Upper lobe of left lung (tissue), 6 donors: ENCODE measurements around the gene PARP16. TPM values are rescaled to one million over a fixed set of nuclear protein-coding genes. Genes with fewer than 3 reads are reported as not detected.

Experiments
- ATAC-seq, 2 donors: fragments of 200-7000 bp; cut with Tn5 transposase; one replicate each; pipeline ENCODE4 v1.9.1; 2022; ENCODE audit warnings: mild to moderate bottlenecking in 2 of 2, moderate library complexity in 2 of 2; ENCODE audit not compliant: low FRiP score in 2 of 2
- DNase-seq, 2 donors: peaks; one replicate each; pipeline ENCODE4 v3.0.0-alpha.2; 2019 to 2020
- H3K27ac ChIP-seq, 4 donors: fragments of 200-600 bp; sonication (generic); one replicate each; pipeline ENCODE4 v1.5.1; 2016 to 2019
- H3K27me3 ChIP-seq, 4 donors: fragments of 200-600 bp; sonication (generic); one replicate each; pipeline ENCODE4 v1.5.1; 2017 to 2019
- H3K36me3 ChIP-seq, 4 donors: fragments of 200-600 bp; sonication (generic); one replicate each; pipeline ENCODE4 v1.5.1; 2016 to 2019
- H3K4me1 ChIP-seq, 4 donors: fragments of 200-600 bp; sonication (generic); one replicate each; pipeline ENCODE4 v1.5.1; 2018 to 2019
- H3K4me3 ChIP-seq, 4 donors: fragments of 200-600 bp; sonication (generic); one replicate each; pipeline ENCODE4 v1.5.1; 2017 to 2019; ENCODE audit warnings: mild to moderate bottlenecking in 2 of 4, moderate library complexity in 1 of 4
- H3K9me3 ChIP-seq, 4 donors: fragments of 200-600 bp; sonication (generic); one replicate each; pipeline ENCODE4 v1.5.1; 2018 to 2019
- CTCF ChIP-seq, 6 experiments: fragments of 450-650 bp in 4 of 6; fragments of 200-600 bp in 2 of 6; sonication (generic) in 2 of 6; IDR thresholded peaks; one replicate each; pipeline ENCODE4 v1.5.1; 2016 to 2019; ENCODE audit warnings: antibody characterized with exemption in 6 of 6
- EP300 ChIP-seq, 4 donors: sonication (generic); formaldehyde crosslinking; IDR thresholded peaks; one replicate each; pipeline ENCODE4 v1.5.1; 2017; ENCODE audit warnings: antibody characterized with exemption in 4 of 4, control low read depth in 2 of 4
- POLR2A ChIP-seq, 4 donors: fragments of 450-650 bp; IDR thresholded peaks; one replicate each; pipeline ENCODE4 v1.5.1; 2016 to 2017; ENCODE audit warnings: antibody characterized with exemption in 4 of 4, mild to moderate bottlenecking in 2 of 4
- POLR2AphosphoS5 ChIP-seq, 2 donors: sonication (generic); formaldehyde crosslinking; IDR thresholded peaks; one replicate each; pipeline ENCODE4 v1.5.1; 2017; ENCODE audit warnings: antibody characterized with exemption in 2 of 2
- WGBS, 2 donors: methylation state at CpG; one replicate each; pipeline ENCODE4 v1.1.5; 2017 to 2018; 5-methylcytosine and 5-hydroxymethylcytosine counted together
- total RNA-seq, 6 donors: library from RNA; depleted of rRNA in 4 of 6; stranded (reverse); fragments of >200 nt in 4 of 6; gene quantifications; one replicate each; pipeline versions ENCODE4 v1.1.0 to v1.2.1, GENCODE V29; 2016 to 2021
- donor health status: DM: no; HTN: no; CAD: no; lungs with moderate emphysema.
- donor health status: DM: no; HTN: yes; CAD: no; lungs with severe emphysema.

Gene PARP16
- total RNA-seq, 6 donors from 2014 or later = 6.3 to 20.6 (median 7.9) TPM

DNA sequence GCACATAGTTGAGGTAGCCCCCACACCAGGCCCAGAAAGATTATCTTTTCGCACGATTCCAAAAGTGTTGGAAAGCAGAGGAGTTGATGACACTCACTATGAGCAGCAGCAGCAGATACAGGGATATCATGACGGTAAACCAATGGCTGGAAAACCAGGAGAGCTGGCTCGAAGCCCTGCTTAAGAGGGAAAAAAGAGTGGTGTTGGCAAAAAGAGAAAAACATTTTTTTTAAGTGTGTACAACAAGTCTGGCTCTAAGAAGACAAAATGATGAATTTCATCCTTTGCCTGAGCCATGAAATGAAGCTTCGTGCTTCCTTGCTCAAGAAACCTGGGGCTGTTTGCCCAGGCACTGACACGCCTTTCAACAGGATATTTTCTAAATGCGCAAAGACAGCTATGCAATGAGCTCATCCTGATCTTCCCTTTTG is 27.3 kb downstream of the PARP16 start:
- Histone ChIP-seq H3K4me1 (peaks cover 0 to 7% (median 6%) of the 10 kb centered on the region in 4 donors), H3K27me3 (no peaks in the 10 kb centered on the region), H3K27ac (peak overlapping the region in 3 of 4 donors; percentile 10 to 66 (median 28)), H3K4me3 (no peak overlapping the region), H3K9me3 (no peaks in the 10 kb centered on the region), H3K36me3 (peaks cover 8 to 50% (median 20%) of the 10 kb centered on the region in 4 donors)
- 76 to 83% methylated on average over 7 of the region's 7 CpGs for WGBS, 2 donors
- ATAC-seq (peak in 1 of 2 donors; percentile 80), DNase-seq (no peak)
- TF ChIP-seq POLR2A (IDR thresholded peaks at IDR 0.05) = no peak
- no peak for TF ChIP-seq CTCF (IDR thresholded peaks at IDR 0.05)
- TF ChIP-seq POLR2AphosphoS5 (IDR thresholded peaks at IDR 0.05) = no peak

DNA sequence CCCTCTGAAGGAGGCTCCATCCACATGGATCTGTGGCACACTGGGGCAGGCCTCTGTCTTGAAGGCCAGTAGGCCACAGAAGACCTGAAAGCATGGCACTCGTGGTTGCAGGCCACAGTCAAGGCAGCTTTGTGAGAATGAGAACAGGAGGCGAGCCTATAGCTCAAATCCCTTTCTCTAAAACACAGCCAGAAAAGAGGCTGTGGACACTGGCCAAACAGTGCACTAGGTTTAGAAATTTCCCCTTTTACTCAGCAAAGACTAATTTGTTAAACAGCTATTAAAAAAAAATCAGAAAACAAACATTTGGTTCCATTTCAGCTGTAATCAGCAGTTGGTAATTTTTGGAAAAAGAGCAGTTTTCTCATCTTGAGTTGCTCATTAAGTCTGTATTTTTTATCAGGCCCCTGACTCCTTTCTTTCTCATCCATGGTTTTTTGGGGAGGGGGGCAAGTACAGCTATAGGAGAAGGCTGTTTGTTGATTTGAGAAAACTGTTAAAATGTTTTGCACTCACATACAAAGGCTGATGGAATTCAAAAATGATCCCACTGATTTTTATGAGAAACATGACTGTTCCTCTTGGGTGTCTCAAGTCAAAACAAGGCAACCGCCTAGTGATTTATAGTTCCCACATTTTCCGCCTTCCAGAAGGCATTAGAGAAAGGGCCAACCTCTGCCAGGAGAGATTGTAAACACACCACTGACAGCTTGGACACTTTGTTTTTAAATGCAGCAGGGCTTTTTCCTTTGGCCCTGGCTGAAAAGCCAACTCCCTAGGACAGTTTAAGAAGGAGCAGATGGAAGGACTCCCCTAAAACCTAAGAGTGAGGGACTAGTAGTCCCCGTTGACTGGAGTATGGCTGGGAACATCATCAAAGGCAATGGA is 28.1 kb downstream of the PARP16 start:
- H3K4me3 ChIP-seq = no peak overlapping the region
- 49 to 61% methylated on average over 5 of the region's 5 CpGs for WGBS, 2 donors
- H3K4me1 ChIP-seq = peaks cover 0 to 7% (median 6%) of the 10 kb centered on the region in 4 donors
- H3K9me3 ChIP-seq = no peaks in the 10 kb centered on the region
- peak overlapping the region; percentile 10 to 66 (median 30) for H3K27ac ChIP-seq
- H3K27me3 ChIP-seq = no peaks in the 10 kb centered on the region
- DNase-seq = no peak
- peaks cover 8 to 47% (median 20%) of the 10 kb centered on the region in 4 donors for H3K36me3 ChIP-seq
- TF ChIP-seq POLR2AphosphoS5 (IDR thresholded peaks at IDR 0.05) = peak in 1 of 2 donors; percentile 13
- no peak for TF ChIP-seq CTCF (IDR thresholded peaks at IDR 0.05)
- TF ChIP-seq POLR2A (IDR thresholded peaks at IDR 0.05) = no peak
- no peak for TF ChIP-seq EP300 (IDR thresholded peaks at IDR 0.05)
- ATAC-seq = peak in 1 of 2 donors; percentile 76

GRCh38 chr15:65255486-65256140 is 31.1 kb downstream of the PARP16 start:
- Histone ChIP-seq H3K9me3 (no peaks in the 10 kb centered on the region), H3K27ac (no peak overlapping the region), H3K27me3 (no peaks in the 10 kb centered on the region), H3K4me3 (no peak overlapping the region), H3K4me1 (peaks cover 0 to 7% (median 6%) of the 10 kb centered on the region in 4 donors), H3K36me3 (peaks cover 5 to 31% (median 12%) of the 10 kb centered on the region in 4 donors)
- TF ChIP-seq POLR2A (IDR thresholded peaks at IDR 0.05) (no peak), EP300 (IDR thresholded peaks at IDR 0.05) (no peak), CTCF (IDR thresholded peaks at IDR 0.05) (no peak), POLR2AphosphoS5 (IDR thresholded peaks at IDR 0.05) (no peak)
- WGBS, 2 donors = 90 to 99% methylated on average over 7 of the region's 7 CpGs
- DNase-seq = no peak
- no peak for ATAC-seq

DNA sequence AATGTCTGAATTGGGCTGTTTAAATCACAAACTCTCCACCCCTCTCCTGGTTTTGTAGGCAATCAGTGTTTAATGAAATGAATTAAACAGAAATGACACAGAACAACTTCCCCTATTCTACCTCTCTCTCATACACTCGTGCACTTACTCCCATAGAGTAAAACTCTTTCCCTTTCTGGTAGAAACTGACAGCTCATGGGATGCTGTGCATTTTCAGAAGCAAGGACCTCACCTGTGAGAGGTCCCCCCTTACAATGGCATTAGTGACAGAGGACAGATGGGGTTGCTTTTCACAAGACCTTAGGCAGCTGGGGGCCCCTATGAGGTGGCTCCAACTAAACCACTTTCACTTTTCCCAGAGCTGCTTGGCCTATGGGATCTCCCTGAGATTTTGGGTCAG is 31.9 kb downstream of the PARP16 start:
- H3K36me3 ChIP-seq = peaks cover 0 to 23% (median 4%) of the 10 kb centered on the region in 4 donors
- no peak for ATAC-seq
- peaks cover 0 to 7% (median 6%) of the 10 kb centered on the region in 4 donors for H3K4me1 ChIP-seq
- H3K4me3 ChIP-seq = no peak overlapping the region
- no peaks in the 10 kb centered on the region for H3K27me3 ChIP-seq
- DNase-seq = no peak
- TF ChIP-seq POLR2AphosphoS5 (IDR thresholded peaks at IDR 0.05) (no peak), CTCF (IDR thresholded peaks at IDR 0.05) (no peak), POLR2A (IDR thresholded peaks at IDR 0.05) (no peak), EP300 (IDR thresholded peaks at IDR 0.05) (no peak)
- no peaks in the 10 kb centered on the region for H3K9me3 ChIP-seq
- 71 to 72% methylated on average over 1 of the region's 1 CpG for WGBS, 2 donors
- H3K27ac ChIP-seq = no peak overlapping the region
